ENCODE results near the gene EXOC3L4.

Gene EXOC3L4

DNA sequence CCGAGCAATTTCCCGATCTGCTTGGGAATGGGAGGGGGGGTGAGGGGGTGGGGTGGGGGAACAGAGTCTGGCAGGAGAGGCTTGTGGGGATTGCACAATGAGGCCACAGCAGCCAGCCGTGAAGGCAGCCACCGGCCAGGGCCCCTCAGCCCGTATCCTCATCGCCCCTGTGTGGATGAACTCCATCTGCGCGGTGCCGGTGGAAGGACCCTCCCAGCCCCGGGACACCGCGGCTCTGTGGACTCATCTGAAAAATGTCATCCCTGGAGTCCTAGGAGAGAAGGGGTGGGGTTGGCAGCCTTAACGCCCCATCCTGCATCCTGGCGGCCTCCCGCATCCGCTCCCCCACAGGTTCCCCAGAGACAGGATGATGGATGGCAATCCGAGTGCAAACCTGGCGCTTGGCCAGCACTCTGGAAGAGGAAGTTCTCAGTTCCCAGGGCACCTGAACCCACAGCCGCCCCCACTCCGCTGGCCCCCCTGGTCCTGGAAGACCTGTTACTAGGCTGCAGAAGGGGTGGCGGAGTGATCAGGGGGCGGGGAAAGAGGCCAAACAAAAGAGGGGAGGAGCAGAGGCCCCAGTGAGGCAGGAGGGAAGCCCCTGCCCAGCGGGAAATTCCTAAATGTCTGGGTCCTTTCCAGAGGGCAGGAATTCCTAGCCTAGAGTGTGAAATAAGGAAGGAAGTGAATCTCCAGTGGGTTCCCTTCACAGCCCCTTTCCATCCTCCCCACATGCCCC lies 27.5 kb downstream of the EXOC3L4 start:
- DNase-seq (ENCODE audit: low spot score): peak; percentile 22

DNA sequence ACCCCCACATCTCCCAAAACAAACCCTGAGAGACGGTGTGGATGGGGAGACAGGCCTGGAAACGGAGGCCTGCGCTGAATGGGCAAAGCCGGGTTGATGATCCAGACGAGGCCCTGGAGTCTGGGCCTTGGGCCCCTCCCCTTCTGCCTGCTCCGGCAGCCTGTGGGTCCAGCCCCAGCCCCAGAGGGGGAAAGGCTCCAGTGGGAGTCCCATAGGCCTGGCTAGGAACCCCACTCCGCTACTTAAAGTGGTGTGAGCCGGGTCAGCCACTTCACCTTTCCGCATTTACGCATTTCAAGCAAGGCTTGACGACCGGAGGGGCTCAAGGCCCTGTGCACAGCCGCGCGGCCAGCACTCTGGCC lies 28.0 kb downstream of the EXOC3L4 start:
- no peak for DNase-seq (ENCODE audit: low spot score)

DNA sequence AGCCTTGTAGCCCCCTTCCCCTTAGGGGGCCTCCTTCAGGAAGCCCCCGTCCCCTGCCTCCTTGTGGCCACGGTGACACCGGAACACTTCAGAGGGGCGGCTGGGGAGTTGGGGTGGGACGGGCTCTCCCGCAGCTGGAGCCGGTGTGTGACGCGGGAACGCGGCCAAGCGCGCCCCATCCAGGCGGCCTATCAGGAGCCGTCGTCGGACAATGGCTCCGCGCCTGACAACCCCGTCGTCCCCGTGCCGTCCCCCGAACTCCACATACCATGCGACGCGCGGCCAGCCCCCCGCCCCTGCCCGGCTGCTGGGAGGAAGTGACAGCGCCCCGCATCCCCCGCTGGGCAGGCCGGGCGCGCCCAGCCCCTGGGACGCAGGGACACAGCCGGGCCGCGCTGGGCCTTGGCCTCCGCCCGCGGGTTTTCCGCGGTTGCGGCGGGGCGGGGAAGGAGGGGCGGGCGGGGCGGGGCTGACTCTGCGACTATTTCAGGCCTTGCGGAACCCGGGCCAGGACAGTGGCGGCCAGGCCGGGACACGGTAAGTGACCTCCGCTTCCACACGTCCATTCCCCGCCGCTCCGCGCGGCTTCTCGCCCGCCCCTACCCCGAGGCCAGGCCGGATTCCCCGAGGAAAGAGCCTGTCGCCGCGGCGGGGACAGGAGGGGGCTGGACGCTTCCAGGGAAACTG lies 28.6 kb downstream of the EXOC3L4 start, which contains the start of gene TNFAIP2:
TSS of gene TNFAIP2 (plus strand) at position 515 of the 687 bp plus-strand sequence. CDS start 2,997 bp downstream, outside the sequence.
- DNase-seq (ENCODE audit: low spot score): no peak

- no peak for DNase-seq (ENCODE audit: low spot score)
Measured at GRCh38 chr14:103123634-103124500, 29.3 kb downstream of the EXOC3L4 start.

DNA sequence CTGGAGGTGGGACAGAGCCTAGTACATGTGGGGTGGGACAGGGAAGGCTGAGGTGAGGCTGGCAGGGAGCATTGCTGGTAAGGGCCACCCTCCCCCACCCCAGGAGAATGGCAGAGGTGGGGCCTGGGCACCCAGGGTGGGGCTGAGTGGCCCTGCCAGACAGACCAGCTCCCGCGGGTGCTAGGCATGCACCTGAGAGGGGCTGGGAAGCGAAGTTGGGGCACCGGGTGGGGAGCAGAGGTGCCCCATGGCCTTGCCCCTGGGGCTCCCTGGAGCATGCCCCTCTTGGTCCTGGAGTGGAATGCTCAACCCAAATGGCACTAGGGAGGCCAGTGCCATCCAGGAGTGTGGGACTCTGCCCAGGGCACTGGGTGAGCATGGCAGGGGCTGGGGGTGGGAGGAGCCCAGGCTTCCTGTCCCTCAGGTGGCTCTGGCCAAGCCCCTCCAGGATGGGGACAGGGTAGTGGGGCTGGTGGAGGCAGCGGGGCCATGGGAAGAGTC lies 30.0 kb downstream of the EXOC3L4 start:
- no peak for DNase-seq (ENCODE audit: low spot score)

GRCh38 chr14:103125098-103126070 lies 30.9 kb downstream of the EXOC3L4 start:
- DNase-seq (ENCODE audit: low spot score): no peak

GRCh38 chr14:103126088-103126872 lies 31.8 kb downstream of the EXOC3L4 start:
- DNase-seq (ENCODE audit: low spot score): no peak

GRCh38 chr14:103126873-103127304 lies 32.4 kb downstream of the EXOC3L4 start:
- peak; percentile 34 for DNase-seq (ENCODE audit: low spot score)

- DNase-seq (ENCODE audit: low spot score): no peak
Measured at GRCh38 chr14:103127356-103127755, 32.8 kb downstream of the EXOC3L4 start.

GRCh38 chr14:103127861-103128598 lies 33.5 kb downstream of the EXOC3L4 start:
- DNase-seq (ENCODE audit: low spot score): no peak

DNA sequence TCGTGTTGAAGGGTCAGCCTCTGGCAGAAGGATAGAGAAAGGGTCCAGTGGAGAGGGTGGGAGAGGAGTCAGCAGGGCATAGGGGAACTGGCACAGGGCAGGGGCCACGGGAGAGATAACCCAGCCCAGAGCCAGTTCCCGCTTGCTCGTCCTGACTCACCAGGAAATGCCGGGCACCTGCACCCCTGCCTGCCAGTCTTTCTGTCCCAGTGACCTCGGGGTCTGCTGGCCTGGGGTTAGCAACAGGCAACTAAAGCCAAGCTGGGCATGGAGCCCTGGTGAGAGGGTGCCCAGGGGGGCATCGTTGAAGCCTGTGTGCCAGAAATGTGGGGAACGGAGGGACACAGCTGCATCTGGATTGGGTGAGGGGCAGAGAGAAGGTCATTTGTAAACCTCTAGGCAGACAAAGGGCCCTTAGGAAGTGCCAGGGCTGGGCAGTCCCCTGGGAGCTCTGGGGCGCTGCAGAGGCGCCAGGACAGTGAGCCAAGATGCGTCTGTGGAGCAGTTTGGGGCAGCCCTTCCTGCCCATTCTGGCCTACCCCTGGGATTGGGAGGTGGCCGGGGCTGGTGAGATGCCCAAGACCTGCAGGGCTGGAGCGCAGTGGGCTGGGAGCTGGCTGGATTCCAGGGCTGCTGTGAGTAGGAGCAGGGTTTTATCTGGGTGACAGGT lies 34.2 kb downstream of the EXOC3L4 start:
- DNase-seq (ENCODE audit: low spot score): no peak

GRCh38 chr14:103129301-103130016 lies 34.9 kb downstream of the EXOC3L4 start:
- no peak for DNase-seq (ENCODE audit: low spot score)

GRCh38 chr14:103130017-103130764 lies 35.7 kb downstream of the EXOC3L4 start:
- no peak for DNase-seq (ENCODE audit: low spot score)

- DNase-seq (ENCODE audit: low spot score): no peak
Measured at GRCh38 chr14:103130965-103131364, 36.4 kb downstream of the EXOC3L4 start.

DNA sequence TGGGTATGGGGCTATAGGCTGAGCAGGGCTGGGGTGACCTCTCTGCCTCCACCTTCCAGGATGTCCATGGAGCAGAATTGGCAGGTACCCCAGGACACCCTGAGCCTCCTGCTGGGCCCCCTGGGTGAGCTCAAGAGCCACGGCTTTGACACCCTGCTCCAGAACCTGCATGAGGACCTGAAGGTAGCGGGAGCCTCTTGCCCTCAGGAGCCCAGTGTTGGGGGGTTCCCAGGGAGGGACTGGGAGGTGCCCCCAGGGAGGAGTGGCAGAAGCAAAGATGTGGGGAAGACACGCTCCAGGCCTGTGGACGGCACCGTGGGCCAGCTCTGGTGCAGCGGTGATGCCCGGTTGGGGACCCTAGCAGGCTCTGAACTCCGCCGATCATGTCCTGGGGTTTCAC lies 37.1 kb downstream of the EXOC3L4 start:
- DNase-seq (ENCODE audit: low spot score): no peak

GRCh38 chr14:103132381-103133209 lies 38.1 kb downstream of the EXOC3L4 start:
- no peak for DNase-seq (ENCODE audit: low spot score)
